ENCODE measurements around the gene KLF14.
"Not testable (repeated sequence)": the region's sequence is repeated elsewhere in the genome, so short reads cannot be mapped to it uniquely, and the experiment has no call there.

GRCh38 chr7:130772456-130772855 is 38.4 kb upstream of the KLF14 start:
- TF ChIP-seq POLR2A, CTCF, POLR2AphosphoS5, EP300 (IDR thresholded peaks at IDR 0.05): not testable (repeated sequence)

Measured in suprapubic skin (tissue), 4 donors.